ENCODE data around the gene JAKMIP3.

- TF ChIP-seq CTCF (conservative IDR thresholded peaks at IDR 0.05): no peak
- TF ChIP-seq EZH2 (IDR thresholded peaks at IDR 0.05; ENCODE audit: low read depth): no peak
These were observed 30.3 kb upstream of the JAKMIP3 start for GRCh38 chr10:132035476-132035875.
